Measurements from ENCODE around the gene HOGA1. TPM values are rescaled to one million over a fixed set of nuclear protein-coding genes. Genes with fewer than 3 reads are reported as not detected.

HOGA1 gene
- total RNA-seq, 2 donors from 2014 or later, result 0.49 TPM; not detected in 1

DNA sequence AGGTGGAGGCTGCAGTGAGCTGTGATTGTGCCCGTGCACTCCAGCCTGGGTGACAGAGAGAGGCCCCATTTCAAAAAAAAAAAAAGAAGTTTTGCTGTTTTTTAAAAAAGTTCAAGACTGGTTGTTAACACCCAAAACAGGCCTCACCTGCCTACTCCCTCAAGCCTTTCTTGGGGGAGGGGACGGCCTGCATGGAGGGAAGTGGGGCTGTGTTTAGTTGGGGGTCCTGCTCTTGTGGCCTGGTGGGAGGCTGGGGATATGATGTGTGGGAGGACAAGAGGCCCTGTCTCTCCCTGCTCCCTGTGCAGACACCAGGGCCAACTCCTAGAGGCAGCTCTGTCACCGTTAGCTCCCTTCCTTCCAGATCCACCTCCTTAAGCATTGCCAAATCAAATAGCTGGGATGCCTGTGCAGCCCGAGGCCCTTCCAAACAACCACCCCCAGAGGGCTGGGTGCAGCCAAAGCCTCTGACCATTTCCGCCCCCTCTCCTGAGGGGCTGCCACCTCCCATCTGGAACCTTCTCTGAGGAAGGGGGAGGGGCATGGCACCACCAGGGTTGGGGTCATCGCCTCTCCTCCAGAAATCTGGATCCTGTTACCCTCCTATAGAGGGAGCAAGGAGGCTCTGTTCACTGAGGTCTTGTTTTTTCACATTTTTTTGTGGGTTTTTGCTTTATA, 44.5 kb upstream of the HOGA1 start:
- no peaks in the 10 kb centered on the region for H3K27me3 ChIP-seq
- no peak overlapping the region for H3K4me3 ChIP-seq
- intact Hi-C loops (cut with DNase I), result no loop called here
- H3K36me3 ChIP-seq, result no peaks in the 10 kb centered on the region
- no peaks in the 10 kb centered on the region for H3K4me1 ChIP-seq
- no peak overlapping the region for H3K27ac ChIP-seq
- H3K9ac ChIP-seq (ENCODE audit: low read depth in 2 of 2, low read length in 2 of 2), result no peak overlapping the region
- TF ChIP-seq, protein P1, sequence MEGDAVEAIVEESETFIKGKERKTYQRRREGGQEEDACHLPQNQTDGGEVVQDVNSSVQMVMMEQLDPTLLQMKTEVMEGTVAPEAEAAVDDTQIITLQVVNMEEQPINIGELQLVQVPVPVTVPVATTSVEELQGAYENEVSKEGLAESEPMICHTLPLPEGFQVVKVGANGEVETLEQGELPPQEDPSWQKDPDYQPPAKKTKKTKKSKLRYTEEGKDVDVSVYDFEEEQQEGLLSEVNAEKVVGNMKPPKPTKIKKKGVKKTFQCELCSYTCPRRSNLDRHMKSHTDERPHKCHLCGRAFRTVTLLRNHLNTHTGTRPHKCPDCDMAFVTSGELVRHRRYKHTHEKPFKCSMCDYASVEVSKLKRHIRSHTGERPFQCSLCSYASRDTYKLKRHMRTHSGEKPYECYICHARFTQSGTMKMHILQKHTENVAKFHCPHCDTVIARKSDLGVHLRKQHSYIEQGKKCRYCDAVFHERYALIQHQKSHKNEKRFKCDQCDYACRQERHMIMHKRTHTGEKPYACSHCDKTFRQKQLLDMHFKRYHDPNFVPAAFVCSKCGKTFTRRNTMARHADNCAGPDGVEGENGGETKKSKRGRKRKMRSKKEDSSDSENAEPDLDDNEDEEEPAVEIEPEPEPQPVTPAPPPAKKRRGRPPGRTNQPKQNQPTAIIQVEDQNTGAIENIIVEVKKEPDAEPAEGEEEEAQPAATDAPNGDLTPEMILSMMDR (IDR thresholded peaks at IDR 0.05), result no peak
- no peaks in the 10 kb centered on the region for H3K9me3 ChIP-seq
- DNase-seq, result no peak

DNA sequence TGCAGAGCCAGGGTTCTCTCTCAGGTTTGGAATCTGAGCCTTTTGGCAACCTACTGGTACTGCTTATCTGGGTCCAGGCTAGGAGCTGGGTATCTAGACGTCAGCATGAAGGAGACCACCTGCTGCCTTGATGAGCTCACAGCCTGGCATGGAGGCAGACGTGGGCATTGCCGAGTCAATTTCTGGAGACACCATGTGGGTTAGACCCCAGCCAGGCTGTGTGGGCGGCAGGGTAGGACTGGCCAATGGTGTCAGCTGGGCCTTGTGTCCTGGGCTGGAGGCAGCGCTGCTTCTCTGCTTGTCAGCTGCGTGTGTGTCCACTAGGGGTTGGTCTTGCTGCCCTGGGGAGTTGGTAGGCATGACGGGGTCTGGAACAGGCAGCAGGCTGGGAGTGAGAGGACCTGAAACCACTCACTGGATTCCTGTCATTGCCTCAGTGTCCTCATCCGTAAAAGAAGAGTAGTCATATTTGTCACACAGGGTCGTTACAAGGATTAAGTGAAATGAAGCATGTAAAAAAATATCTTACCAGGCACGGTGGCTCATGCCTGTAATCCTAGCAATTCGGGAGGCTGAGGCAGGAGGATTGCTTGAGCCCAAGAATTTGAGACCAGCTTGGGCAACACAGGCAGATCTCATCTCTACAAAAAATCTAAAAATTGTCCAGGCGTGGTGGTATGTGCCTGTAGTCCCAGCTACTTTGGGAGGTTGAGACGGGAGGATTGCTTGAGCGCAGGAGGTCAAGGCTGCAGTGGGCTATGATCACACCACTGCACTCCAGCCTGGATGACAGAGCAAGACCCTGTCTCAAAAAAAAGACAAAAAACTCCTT, 43.3 kb upstream of the HOGA1 start:
- Histone ChIP-seq H3K36me3 (no peaks in the 10 kb centered on the region), H3K4me1 (no peaks in the 10 kb centered on the region), H3K9me3 (no peaks in the 10 kb centered on the region), H3K4me3 (no peak overlapping the region), H3K9ac (ENCODE audit: low read depth in 2 of 2, low read length in 2 of 2) (no peak overlapping the region), H3K27me3 (no peaks in the 10 kb centered on the region), H3K27ac (no peak overlapping the region)
- intact Hi-C loops (cut with DNase I), result no loop called here
- no peak for DNase-seq
- TF ChIP-seq, protein P1 (IDR thresholded peaks at IDR 0.05), result no peak

DNA sequence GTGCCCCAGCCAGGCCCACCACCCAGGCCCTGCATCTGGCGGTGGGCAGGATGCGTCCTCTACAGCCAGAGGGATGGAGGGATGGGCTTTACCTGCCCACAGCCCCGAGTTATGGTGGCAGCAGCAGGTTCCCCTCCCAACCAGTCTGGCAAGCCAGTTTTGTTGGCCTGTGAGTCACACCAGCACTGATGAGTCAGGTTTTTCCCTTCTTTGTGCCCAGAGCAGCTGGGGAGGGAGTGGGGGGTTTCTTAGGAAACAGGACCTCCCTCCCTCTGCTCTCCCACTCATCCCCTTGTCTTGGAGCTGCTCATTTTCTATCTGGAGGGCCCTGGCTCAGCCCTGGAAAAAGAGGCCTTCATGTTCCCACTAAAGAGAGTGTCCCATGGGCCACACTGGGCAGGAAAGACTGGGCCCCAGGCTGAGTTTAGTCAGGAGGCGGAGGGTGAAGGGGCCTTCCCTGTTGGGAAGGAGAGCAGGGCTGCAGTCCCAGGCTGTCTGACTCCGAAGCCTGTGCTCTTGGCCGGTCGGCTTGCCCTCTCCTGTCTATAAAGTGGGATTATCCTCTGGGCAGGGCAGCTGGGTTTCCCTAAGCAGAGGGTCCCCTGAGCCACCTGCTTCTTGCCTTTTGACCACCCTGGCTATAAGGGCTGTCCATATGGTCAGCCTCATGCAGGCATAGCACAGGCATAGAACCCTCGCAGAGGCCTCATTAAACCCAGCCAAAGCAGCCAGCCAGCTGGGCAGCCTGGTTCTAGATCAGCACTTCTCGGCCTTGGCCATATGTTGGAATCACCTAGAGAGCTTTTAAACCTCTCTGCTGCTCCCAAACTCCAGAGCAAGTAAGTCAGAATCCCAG, 41.8 kb upstream of the HOGA1 start:
- no peaks in the 10 kb centered on the region for H3K36me3 ChIP-seq
- DNase-seq, result peak; percentile 54
- TF ChIP-seq, protein P1 (IDR thresholded peaks at IDR 0.05), result no peak
- no peak overlapping the region for H3K4me3 ChIP-seq
- H3K9me3 ChIP-seq, result no peaks in the 10 kb centered on the region
- H3K4me1 ChIP-seq, result no peaks in the 10 kb centered on the region
- peak overlapping the region in 1 of 2 donors; percentile 12 for H3K9ac ChIP-seq (ENCODE audit: low read depth in 2 of 2, low read length in 2 of 2)
- peak overlapping the region; percentile 84 for H3K27ac ChIP-seq
- no peaks in the 10 kb centered on the region for H3K27me3 ChIP-seq
- intact Hi-C loops (cut with DNase I), result no loop called here

DNA sequence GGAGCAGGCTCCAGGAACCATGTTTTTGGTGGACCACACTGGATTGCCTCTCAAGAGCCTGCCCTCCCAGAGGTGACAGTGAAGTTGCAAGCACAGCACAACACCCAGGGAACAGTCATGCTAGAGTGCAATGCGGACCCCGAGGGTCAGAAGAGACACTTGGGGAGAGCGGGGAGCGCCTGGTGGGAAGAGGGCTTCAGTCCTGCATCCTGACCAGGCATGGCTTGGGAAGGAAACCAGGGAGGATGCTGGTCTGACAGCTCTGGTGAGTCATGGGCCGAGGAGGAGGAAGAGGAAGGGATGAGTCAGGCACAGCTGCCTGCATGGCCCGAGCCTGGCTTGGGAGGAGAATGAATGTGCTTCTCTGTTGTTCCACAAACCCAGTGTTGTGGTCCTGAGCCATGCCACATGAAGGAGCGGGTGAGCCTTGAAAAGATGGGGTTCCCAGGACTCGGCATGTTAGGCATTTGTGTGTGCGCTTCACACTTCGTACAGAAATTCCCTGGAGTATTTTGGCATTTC, 41.1 kb upstream of the HOGA1 start:
- Histone ChIP-seq H3K9ac (ENCODE audit: low read depth in 2 of 2, low read length in 2 of 2) (peak overlapping the region in 1 of 2 donors; percentile 12), H3K4me1 (no peaks in the 10 kb centered on the region), H3K27me3 (no peaks in the 10 kb centered on the region), H3K9me3 (no peaks in the 10 kb centered on the region), H3K27ac (peak overlapping the region; percentile 84), H3K36me3 (no peaks in the 10 kb centered on the region), H3K4me3 (no peak overlapping the region)
- TF ChIP-seq, protein P1 (IDR thresholded peaks at IDR 0.05), result no peak
- intact Hi-C loops (cut with DNase I), result no loop called here
- DNase-seq, result peak; percentile 63

Measured in colonic mucosa (tissue), 4 donors.